ENCODE measurements around the gene HIVEP3. TPM values are rescaled to one million over a fixed set of nuclear protein-coding genes. Genes with fewer than 3 reads are reported as not detected.

HIVEP3 gene
- total RNA-seq, 1 experiment from 2014 or later: 1.4 TPM

DNA sequence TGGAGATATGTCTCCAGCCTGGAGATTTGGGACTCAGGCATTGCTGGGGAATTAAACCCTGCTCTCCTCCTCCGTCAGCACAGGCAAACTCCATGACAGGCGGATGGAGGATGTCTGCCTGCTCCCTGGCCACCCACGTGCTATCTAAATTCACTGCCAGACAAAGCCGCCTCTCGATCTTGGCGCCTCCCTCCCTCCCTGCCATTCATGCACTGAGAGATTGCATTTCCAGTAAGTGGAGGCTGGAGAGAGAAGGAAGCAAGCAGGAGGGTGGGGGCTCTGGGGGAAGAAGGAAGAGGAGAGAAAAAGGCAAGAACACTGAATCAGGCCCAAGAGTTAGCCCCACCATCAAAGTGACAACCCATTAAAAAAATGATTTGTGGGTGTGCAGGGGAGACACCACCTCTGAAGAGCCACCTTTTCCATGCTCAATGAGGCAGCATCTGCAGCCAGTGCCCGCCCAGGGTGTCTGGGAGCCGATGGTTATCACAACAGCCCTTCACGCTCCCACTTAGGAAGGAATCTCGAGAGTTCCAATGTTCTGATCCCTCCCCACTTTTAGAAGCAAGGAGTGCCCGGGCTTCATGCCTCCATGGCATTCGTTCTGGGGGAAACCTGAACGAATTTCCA, 183.0 kb downstream of the HIVEP3 start:
- Histone ChIP-seq H3K14ac (ENCODE audit: insufficient read depth, low read length) (no peak overlapping the region), H2BK120ac (ENCODE audit: low read depth, low read length, poor library complexity, severe bottlenecking) (no peak overlapping the region), H3K79me2 (ENCODE audit: insufficient read depth, low read length) (no peaks in the 10 kb centered on the region), H2AK5ac (ENCODE audit: insufficient read length, low read length) (no peak overlapping the region), H3K27ac (ENCODE audit: insufficient read length, low read depth, low read length) (no peak overlapping the region), H2BK5ac (ENCODE audit: insufficient read length, low read length) (no peak overlapping the region), H3K4ac (ENCODE audit: low read depth, low read length) (no peak overlapping the region), H3K9ac (ENCODE audit: extremely low read depth, insufficient read length, low read length) (no peak overlapping the region), H2BK15ac (ENCODE audit: low read depth, low read length) (no peak overlapping the region), H3K4me2 (ENCODE audit: insufficient read depth, insufficient read length, low read length) (no peak overlapping the region), H3K27me3 (ENCODE audit: insufficient read depth, low read length) (no peaks in the 10 kb centered on the region), H3K23ac (ENCODE audit: insufficient read length, low read depth, low read length) (no peak overlapping the region), H2BK12ac (ENCODE audit: insufficient read length, low read depth, low read length) (no peak overlapping the region), H3K79me1 (ENCODE audit: insufficient read depth, low read depth, low read length, poor library complexity, severe bottlenecking) (no peaks in the 10 kb centered on the region), H2BK20ac (ENCODE audit: low read depth, low read length, poor library complexity, severe bottlenecking) (no peak overlapping the region), H3T11ph (ENCODE audit: low read length) (no peak overlapping the region), H3K18ac (ENCODE audit: insufficient read length, low read depth, low read length) (no peak overlapping the region), H3K56ac (ENCODE audit: insufficient read length, low read depth, low read length) (no peak overlapping the region), H3K4me1 (ENCODE audit: insufficient read depth, low read length) (no peaks in the 10 kb centered on the region), H4K20me1 (ENCODE audit: control insufficient read depth, insufficient read depth, insufficient read length) (peaks cover 2% of the 10 kb centered on the region), H4K5ac (ENCODE audit: insufficient read length, low read depth, low read length) (no peak overlapping the region), H4K91ac (ENCODE audit: insufficient read length, low read depth, low read length) (no peak overlapping the region), H4K8ac (replicated peaks; ENCODE audit: insufficient read length, low read depth, low read length) (no peak overlapping the region), H3K23me2 (ENCODE audit: insufficient read length, low read depth, low read length, poor library complexity, severe bottlenecking) (no peaks in the 10 kb centered on the region), H2AFZ (ENCODE audit: low read length) (no peak overlapping the region), H3K9me3 (ENCODE audit: control insufficient read depth, low read depth, low read length) (no peaks in the 10 kb centered on the region)
- Mint-ChIP-seq H3K27me3 (ENCODE audit: low read depth) (peaks cover 13% of the 10 kb centered on the region), H3K36me3 (ENCODE audit: insufficient read depth in 1 of 3, low read depth in 3 of 3) (no peaks in the 10 kb centered on the region), H3K4me1 (peaks cover 7 to 9% of the 10 kb centered on the region in 2 experiments), H3K27ac (no peak overlapping the region; a peak in 1 of 7 replicates), H3K4me3 (no peak overlapping the region), H3K9me3 (no peaks in the 10 kb centered on the region)
- WGBS (ENCODE audit: extremely low coverage, insufficient read length, low lambda C conversion rate): no CpG with 5 or more reads among the region's 13 CpGs
- no peak for DNase-seq
- TF ChIP-seq CTCF (conservative IDR thresholded peaks at IDR 0.05): no peak

All from H9 (cell line).